ENCODE results near the gene CLK2.
"Not testable (repeated sequence)": the region's sequence is repeated elsewhere in the genome, so short reads cannot be mapped to it uniquely, and the experiment has no call there.

Gene CLK2

DNA sequence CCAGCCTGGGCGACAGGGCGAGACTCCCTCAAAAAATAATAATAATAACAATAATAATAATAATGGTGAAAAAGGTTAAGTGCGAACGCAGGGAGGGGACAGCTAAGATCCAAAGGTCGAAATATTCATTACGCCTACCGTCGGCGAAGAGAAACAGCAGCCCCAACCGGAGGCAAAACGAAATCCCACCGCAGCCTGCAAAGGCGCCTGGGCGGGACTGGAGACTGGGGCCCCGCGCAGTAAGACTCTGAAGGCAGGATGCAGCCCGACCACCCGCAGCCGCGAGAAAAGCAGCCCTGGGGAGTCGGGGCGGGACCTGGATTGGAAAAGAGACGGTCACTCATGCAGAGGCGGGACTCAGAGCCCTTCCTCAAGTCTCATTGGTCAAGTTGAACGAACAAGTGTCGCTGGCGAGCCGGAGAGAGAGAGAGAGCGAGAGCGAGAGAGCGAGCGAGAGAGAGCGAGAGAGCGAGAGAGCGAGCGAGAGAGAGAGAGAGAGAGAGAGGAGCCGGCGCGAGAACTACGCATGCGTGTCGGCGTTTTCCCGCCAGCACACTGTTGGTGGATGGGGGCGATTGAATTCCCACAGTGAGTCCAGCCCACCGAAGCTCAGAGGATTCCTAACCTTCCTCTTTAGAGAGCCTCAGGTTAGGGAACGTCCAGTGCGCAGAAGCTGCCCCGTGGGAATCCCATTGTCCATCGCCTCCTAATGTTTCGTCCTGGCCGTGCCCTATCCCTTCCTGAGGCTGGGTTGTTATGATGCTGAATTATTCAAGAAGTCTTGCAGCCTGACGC is 28.7 kb downstream of the CLK2 start:
- peak; percentile 73 to 96 (median 80) for DNase-seq (ENCODE audit: low read depth in 4 of 4, low spot score in 1 of 4)

DNA sequence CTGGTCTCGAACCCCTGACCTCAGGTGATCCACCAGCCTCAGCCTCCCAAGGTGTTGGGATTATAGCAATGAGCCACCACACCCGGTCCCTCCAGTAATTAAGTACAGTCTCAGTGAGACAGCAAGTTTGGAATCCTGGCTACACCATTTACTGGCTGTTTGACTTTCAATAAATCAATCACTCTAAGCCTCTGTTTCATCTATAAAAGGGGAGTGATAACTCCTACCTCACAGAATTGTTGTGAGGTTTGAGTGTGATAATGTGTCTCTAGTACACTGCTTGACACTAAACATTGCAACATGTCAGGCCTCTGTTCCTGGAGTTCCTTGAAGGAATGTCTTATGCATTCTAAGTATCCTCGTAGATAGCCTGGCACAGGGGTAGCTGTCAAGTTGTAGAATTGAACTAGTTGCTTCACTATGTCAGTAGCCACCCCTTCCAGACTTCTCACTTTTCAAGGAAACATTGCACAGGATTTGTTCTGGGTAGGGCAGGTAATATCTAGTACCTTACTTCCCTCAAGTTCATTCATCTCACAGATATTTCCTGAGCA is 30.4 kb downstream of the CLK2 start:
- no peak for DNase-seq (ENCODE audit: low read depth in 4 of 4, low spot score in 1 of 4)

DNA sequence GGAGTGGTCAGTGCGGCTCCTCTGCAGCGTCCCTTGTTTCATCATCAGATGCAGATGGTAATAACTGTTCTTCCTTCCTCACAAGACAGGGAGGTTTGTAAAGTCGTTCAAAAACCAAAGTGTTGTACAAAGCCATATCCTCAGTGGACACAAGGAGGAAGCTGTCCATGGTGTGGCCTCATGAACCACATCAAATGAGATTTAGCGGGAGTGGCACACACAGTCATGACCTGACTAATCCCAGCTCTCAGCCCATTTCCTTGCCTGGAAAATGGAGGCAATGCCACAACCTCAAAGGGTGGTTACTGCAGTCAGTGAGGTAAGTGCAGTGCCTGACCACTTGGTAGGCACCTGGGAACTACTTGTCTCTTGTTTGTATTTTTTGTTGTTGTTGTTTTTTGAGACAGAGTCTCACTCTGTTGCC is 31.5 kb downstream of the CLK2 start:
- no peak for DNase-seq (ENCODE audit: low read depth in 4 of 4, low spot score in 1 of 4)

DNA sequence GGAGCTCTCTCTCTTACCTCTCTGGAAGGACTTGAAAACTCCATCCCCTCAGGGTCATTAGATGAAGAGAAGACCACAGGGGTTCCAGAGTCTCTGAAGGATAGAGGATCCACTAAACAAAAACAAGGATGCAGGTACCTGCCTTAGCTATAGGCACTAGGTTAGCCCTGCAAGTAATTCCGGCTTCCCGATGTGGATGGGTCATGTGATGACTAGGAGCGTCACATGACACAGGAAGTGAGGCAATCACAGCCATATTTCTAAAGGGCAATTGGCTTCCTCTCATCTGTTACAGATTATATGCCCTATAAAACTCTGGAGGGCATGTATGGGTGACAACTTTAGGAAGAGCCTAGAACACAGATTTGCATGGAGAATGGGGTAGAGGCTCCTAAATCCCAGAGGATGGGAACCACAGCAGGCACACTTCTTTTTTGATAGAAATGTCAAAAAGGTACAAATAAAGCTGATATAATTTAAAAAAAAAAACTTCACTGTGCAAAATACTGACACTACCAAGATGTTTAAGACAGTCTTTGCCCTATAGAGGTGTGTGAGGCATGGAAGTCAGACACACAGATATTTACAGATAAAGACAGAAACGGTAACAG is 32.1 kb downstream of the CLK2 start:
- DNase-seq (ENCODE audit: low read depth in 4 of 4, low spot score in 1 of 4) = peak in 2 of 4 experiments; percentile 45 to 50

DNA sequence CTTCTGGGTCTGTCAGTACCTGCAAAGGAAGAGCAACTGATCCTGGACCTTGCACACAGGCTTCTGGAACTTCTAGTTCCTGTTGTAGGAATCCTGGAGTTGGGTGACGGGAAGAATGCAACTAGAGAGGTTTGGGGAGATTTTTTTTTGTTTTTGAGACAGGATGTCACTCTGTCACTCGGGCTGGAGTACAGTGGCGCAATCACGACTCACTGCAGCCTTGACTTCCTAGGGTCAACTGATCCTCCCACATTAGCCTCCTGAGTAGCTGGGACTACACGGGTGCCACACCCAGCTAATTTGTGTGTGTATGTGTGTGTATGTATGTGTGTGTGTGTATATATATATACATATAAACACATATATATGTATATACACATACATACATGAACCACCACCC is 36.9 kb downstream of the CLK2 start:
- DNase-seq (ENCODE audit: low read depth in 4 of 4, low spot score in 1 of 4) = no peak

DNA sequence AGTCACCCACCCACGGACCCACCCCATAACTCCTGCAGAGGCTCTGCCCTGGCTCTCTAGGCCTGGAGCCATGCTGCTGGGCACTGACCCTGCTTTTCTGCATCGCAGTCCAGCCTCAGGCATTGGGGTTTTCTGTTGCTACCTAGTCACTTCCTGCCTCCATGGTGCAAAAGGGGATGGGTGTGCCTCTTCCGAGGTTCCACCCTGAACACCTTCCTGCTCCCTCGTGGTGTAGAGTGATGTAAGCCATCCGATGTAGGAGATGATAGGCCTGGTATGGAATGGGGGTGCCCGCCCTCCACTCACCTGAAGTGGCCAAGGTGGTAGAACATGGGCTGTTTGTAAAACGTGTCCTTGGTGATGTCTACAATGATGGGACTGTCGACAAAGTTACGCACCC is 37.9 kb downstream of the CLK2 start:
- DNase-seq (ENCODE audit: low read depth in 4 of 4, low spot score in 1 of 4) = not testable (repeated sequence)

DNA sequence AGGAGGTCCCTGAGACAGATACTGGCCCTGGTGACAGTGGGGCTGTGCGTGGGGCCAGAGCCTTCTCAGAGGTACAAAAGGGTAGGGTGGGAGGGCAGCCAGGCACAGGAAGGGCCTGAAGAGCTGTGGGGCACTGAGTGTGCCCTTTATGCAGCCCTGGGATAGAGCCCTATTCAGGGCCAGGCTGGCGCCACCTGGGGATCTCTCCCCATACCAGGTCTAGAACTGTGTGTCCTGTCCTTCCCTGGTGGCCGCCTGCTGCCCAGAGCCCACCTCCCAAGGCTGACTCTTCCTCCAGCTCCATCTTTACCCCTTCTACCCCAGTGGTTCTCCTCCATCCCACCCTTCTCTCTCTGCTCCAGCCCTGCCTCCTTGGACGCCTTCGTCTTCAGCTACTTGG is 39.8 kb downstream of the CLK2 start:
- DNase-seq (ENCODE audit: low read depth in 4 of 4, low spot score in 1 of 4) = not testable (repeated sequence)

DNA sequence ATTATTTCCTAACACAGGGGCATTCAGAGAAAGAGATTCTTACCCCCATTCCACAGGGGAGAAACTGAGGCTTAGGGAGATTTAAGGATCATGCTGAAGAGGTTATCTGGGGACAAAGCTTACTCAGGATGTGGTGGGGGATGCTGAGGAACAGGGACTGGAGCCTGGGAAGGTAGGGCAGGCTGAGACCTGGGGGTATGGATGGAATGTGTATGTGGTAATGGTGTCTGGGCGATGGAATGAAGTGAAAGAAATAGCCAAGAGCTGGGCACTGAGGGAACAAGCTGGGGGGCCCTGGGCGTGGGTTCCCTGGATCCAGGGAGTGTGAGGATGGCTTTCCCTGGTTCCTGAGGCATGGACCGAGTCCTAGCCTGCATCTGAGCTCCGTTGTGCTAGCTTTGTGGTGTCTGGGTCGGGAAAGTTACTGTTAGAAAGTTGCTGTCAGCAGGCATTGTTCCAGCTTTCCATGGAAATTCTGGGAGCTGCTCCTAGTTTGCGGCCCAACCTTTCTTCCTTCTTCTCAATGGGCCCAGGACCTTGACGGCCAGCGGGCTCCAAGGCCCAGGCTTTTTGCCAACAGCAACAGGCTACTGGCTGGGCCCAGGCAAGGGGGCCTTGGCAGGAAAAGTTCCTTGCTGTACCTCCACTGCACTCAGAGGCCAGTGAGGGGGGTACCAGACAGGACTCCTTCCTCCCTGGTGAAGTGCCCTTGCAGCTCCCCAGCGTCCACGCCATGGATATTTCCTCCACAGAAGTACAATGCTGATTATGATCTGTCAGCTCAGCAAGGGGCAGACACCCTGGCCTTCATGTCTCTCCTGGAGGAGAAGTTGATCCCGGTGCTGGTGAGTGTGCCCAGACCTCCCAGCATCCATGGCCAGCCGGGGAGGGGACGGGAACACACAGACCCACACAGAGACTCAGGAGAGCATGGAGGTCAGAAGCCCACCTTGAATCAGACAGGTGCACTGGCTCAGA is 41.0 kb downstream of the CLK2 start:
- not testable (repeated sequence) for DNase-seq (ENCODE audit: low read depth in 4 of 4, low spot score in 1 of 4)

DNA sequence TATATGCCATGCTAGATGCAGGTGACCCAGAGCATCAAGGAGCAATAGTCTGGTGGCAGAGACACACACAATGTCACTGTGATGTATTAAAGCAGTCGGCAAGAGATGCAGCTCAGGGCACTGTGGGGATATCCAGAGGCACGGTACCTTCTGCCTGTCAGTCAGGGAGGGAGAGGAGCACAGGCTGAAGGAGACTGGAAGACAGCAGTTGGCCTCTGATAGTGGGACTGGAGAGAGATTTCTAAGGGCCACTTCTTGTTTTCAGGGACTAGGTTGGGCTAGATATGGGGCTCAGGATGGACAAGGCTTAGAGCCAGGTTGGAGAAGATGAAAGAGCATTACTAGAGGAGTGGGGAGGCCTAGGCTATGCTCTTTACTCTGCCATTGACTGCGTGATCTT is 42.0 kb downstream of the CLK2 start:
- DNase-seq (ENCODE audit: low read depth in 4 of 4, low spot score in 1 of 4) = not testable (repeated sequence)

DNA sequence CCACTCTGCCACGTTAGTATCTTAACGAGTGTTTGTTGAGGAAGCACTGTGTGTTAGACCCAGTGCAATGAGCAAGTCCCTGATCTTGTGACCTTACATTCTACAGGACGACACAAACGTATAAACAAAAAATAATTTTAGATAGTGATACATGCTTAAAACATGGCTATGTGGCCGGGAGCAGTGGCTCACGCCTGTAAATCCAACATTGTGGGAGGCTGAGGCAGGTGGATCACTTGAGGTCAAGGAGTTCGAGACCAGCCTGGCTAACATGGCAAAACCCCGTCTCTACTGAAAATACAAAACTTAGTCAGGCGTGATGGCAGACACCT is 45.2 kb downstream of the CLK2 start:
- no peak for DNase-seq (ENCODE audit: low read depth in 4 of 4, low spot score in 1 of 4)

DNA sequence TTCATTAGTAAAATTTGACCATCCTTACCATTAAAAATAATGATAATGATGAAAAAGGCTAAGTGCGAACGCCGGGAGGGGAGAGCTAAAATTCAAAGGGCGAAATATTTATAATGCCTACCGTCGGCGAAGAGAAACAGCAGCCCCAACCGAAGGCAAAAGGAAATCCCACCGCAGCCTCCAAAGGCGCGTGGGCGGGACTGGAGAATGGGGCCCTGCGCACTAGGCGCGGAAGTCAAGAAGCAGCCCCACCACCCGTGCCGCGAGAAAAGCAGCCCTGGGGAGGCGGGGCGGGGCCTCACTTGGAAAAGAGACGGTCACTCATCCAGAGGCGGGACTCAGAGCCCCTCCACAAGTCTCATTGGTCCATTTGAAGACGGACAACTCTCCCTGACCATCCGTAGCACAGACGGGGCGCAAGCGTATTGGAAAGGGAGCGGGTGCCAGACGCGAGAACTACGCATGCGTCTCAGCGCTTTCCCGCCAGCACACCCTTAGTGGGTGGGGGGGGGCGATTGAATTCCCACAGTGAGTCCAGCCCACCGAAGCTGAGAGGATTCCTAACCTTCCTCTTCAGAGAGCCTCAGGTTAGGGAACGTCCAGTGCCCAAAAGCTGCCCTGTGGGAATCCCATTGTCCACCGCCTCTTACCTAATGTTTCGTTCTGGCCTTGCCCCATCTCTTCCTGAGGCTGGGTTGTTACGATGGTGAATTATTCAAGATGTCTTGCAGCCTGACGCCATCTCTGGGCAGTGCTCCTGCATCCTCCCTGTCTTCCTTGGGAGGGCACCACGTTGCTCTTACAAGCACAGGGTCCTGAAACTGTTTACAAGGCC is 45.8 kb downstream of the CLK2 start:
- DNase-seq (ENCODE audit: low read depth in 4 of 4, low spot score in 1 of 4) = peak; percentile 96 to 100 (median 99)

DNA sequence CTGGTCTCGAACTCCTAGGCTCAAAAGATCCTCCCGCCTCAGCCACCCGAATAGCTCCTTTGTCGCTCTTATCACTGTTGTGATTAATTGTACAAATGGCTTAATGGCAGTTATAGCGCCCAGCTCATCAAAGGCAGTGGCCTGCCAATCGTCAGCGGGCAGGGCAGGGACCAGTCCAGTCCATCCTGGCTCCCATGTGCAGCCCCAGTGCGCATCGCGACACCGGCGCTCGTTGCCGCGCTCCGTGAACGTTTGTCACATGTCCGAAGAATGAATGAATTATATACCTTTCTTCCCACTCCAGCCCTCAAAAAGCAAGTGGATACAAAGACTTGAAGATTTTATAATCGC is 46.4 kb downstream of the CLK2 start:
- peak in 1 of 4 experiments; percentile 45 for DNase-seq (ENCODE audit: low read depth in 4 of 4, low spot score in 1 of 4)

DNA sequence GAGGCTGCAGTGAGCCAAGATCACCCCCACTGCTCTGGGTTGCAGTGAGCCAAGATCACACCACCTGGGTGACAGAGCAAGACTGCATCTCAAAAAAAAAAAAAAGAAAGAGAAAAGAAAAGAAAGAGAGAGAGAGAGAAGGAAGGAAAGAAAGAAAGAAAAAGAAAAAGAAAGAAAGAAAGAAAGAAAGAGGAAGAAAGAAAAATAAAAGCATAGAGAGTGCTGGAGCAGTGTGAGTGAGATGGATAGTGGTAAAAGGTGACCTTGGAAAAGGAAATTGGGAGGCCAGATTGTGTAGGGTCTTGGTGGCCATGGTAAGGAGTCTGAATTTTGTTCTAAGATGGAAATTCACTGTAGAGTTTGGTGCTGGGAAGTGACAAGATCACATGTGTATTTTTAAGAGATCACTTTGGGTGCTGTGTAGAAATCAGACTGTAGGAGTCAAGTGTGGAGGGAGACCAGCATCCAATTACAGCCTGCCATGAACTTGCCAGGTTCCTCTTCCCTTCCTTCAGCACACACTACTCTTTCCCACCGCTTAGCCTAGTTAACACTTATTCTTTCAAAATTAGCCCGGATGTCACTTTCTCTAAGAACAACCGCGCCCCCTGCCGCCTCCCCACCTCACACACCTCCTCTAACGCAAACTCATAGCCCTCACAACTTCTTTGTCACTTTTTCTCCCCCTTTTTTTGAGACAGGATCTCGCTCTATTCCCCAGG is 47.0 kb downstream of the CLK2 start:
- DNase-seq (ENCODE audit: low read depth in 4 of 4, low spot score in 1 of 4) = peak in 3 of 4 experiments; percentile 62 to 95 (median 69)

DNA sequence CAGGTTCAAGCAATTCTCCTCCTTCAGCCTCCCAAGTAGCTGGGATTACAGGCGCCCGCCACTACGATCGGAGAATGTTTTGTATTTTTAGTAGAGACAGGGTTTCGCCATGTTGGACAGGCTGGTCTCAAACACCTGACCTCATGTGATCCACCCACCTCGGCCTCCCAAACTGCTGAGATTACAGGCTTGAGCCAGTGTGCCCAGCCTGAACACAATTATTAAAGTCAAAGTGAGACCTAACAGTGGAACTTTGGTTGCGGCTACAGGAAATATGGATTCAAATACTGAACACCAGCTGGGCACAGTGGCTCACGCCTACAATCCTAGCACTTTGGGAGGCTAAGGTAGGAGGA is 47.9 kb downstream of the CLK2 start:
- DNase-seq (ENCODE audit: low read depth in 4 of 4, low spot score in 1 of 4) = not testable (repeated sequence)

DNA sequence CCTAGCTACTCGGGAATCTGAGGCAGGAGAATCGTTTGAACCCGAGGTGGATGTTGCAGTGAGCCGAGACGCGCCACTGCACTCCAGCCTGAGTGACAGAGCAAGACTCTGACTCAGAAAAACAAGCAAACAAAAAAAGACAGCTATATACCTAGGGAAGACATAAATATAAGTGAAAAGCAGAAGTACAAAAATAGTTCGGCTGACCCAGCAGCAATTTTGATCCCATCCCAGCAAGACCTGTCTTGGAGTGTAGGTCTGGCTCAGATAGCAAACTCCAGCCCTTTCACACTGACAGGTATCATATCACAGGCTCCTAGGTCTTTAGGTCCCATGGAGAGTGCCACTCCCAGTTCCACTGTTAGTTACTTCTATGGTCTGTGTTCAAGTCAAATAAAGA is 50.3 kb downstream of the CLK2 start:
- DNase-seq (ENCODE audit: low read depth in 4 of 4, low spot score in 1 of 4) = no peak

DNA sequence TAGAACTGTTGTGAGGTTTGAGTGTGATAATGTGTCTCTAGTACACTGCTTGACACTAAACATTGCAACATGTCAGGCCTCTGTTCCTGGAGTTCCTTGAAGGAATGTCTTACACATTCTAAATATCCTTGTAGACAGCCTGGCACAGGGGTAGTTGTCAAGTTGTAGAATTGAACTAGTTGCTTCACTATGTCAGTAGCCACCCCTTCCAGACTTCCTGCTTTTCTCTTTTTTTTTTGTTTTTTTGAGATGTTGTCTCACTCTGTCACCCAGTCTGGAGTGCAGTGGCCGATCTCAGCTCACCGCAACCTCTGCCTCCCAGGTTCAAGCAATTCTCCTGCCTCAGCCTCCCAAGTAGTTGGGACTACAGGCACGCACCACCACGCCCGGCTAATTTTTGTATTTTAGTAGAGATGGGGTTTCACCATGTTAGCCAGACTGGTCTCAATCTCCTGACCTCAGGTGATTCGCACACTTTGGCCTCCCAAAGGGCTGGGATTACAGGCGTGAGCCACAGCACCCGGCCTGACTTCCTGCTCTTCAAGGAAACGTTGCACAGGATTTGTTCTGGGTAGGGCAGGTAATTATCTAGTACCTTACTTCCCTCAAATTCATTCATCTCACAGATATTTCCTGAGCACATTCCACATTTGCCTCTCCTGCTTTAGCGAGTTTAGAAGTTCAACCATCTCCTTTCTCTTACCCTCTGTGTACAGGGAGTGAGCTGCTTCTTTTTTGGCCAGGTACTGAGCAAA is 52.9 kb downstream of the CLK2 start:
- not testable (repeated sequence) for DNase-seq (ENCODE audit: low read depth in 4 of 4, low spot score in 1 of 4)

DNA sequence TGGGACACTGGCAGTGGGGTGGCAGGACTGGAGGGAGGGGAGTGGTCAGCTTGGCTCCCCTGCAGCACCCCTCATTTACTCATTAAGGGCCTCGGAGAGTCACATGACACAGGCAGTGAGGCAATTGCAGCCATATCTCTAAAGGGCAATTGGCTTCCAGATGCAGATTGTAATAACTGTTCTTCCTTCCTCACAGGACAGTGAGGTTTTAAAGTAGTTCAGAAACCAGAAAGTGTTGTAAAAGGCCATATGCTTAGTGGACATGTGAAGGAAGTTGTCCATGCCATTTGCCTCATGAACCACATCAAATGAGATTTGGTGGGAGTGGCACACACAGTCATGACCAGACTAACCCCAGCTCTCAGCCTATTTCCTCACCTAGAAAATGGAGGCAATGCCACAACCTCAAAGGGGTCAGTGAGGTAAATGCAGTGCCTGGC is 53.7 kb downstream of the CLK2 start:
- DNase-seq (ENCODE audit: low read depth in 4 of 4, low spot score in 1 of 4) = no peak

DNA sequence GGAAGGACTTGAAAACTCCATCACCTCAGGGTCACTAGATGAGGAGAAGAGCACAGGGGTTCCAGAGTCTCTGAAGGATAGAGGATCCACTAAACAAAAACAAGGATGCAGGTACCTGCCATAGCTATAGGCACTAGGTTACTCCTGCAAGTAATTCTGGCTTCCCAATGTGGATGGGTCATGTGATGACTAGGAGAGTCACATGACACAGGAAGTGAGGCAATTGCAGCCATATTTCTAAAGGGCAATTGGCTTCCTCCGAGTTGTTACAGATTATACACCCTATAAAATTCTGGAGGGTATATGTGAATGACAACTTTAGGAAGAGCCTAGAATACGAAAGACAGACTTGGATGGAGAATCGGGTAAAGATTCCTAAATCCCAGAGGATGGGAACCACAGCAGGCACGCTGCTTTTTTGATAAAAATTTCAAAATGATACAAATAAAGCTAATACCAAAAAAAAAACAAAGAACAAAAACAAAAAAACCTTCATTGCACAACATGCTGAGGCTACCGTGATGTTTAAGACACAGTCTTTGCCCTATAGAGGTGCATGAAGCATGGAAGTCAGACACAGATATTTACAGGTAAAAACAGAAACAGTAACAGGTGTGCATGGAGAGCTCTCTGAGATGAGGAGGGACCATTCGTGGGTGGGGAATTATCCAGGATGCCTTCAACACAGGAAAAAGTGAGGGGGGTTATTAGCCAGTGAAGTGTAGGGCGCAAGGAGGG is 54.3 kb downstream of the CLK2 start:
- no peak for DNase-seq (ENCODE audit: low read depth in 4 of 4, low spot score in 1 of 4)

Measured in stimulated activated CD4-positive, alpha-beta T cell treated with anti-CD3 and anti-CD28 coated beads, Interleukin-1b, Interleukin-23, amount 100 ng/mL, for 24 hours (primary cell).